Cardiac muscle cell (in vitro differentiated cells and primary cell): ENCODE data around the gene GKN2. TPM values are rescaled to one million over a fixed set of nuclear protein-coding genes. Genes with fewer than 3 reads are reported as not detected.

Source experiments
- DNase-seq, 2 donors: peaks; one replicate each; pipeline versions ENCODE4 v3.0.0 to v3.0.0-alpha.2; 2010 to 2017; ENCODE audit warnings: low read depth in 1 of 2, low spot score in 1 of 2
- H3K27ac ChIP-seq: fragments of 200-600 bp; sonication (generic); 2 replicates; pipeline ENCODE4 v1.5.1; 2016
- H3K27me3 ChIP-seq: fragments of 200-600 bp; sonication (generic); 2 replicates; pipeline ENCODE4 v1.6.0; 2016; ENCODE audit warnings: control low read depth
- H3K36me3 ChIP-seq: fragments of 200-600 bp; sonication (generic); 2 replicates; pipeline ENCODE4 v1.5.1; 2016; ENCODE audit warnings: control low read depth
- H3K4me1 ChIP-seq: fragments of 200-600 bp; sonication (generic); 2 replicates; pipeline ENCODE4 v1.8.1; 2017; ENCODE audit warnings: low read depth, mild to moderate bottlenecking, mixed run types
- H3K4me3 ChIP-seq: fragments of 200-600 bp; sonication (generic); 2 replicates; pipeline ENCODE4 v1.5.1; 2016; ENCODE audit warnings: mild to moderate bottlenecking
- H3K9me3 ChIP-seq: fragments of 200-600 bp; sonication (generic); 2 replicates; pipeline ENCODE4 v1.5.1; 2017; ENCODE audit warnings: low read depth, mild to moderate bottlenecking, control low read depth
- CTCF ChIP-seq: IDR thresholded peaks from 2 replicates; pipeline ENCODE4 v1.5.1; 2012; ENCODE audit warnings: low read depth, mild to moderate bottlenecking, low read length
- polyA plus RNA-seq: library from polyadenylated mRNA; unstranded; fragments of >200 nt; fragmentation: Nextera tagmentation; extraction: Ambion mirVana; gene quantifications from 2 replicates; pipeline ENCODE4 v1.2.1, GENCODE V29; 2016
- total RNA-seq: library from RNA; depleted of rRNA; stranded (reverse); fragments of >200 nt; gene quantifications from 2 replicates; pipeline ENCODE4 v1.2.3, GENCODE V29; 2016

The GKN2 gene
- total and polyA plus RNA-seq, 2 experiments from 2014 or later: not detected

DNA sequence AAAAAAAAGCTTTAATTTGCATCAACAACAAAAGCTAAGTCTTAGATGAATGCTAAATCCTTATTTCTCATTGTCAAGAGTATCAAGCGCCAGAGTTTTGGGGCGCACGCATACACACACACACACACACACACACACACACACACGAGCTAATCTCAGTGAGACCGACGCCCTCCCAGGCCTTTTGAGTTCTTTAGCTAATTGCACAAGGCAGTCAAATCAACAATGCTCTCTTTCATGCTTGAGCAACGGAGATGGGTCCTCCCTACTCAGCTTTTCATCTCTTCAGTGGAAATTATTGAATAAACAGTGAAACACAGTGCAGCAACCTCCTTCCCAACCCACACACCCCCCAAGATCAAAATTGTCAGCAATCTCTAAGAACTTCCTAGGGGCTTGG is 41.0 kb upstream of the GKN2 start:
- no peak for TF ChIP-seq CTCF
- Histone ChIP-seq H3K27ac (no peak overlapping the region), H3K9me3 (no peaks in the 10 kb centered on the region), H3K4me3 (no peak overlapping the region), H3K4me1 (no peaks in the 10 kb centered on the region), H3K36me3 (no peaks in the 10 kb centered on the region), H3K27me3 (peaks cover 6% of the 10 kb centered on the region)
- no peak for DNase-seq

DNA sequence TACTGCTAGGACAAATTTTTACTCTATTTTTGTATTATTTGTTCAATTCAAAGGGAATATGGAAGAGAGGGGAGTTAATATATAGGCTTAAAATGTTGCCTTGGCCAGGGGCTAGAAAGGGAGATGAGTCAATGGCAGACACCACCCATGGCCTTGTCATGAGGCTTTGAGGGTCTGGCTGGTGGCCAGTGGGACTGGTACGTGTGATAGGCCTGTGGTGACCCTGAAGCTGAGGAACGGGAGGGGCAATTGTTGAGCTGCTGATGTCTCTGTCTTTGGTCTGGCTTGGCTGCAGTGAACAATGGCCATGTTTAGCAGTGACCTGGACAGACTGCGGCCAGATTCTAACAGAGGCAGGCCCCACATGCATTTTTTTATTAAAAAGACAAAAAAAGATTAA is 40.2 kb upstream of the GKN2 start:
- H3K36me3 ChIP-seq: no peaks in the 10 kb centered on the region
- peaks cover 6% of the 10 kb centered on the region for H3K27me3 ChIP-seq
- TF ChIP-seq CTCF: no peak
- H3K4me1 ChIP-seq: no peaks in the 10 kb centered on the region
- no peak for DNase-seq
- H3K27ac ChIP-seq: no peak overlapping the region
- no peak overlapping the region for H3K4me3 ChIP-seq
- H3K9me3 ChIP-seq: no peaks in the 10 kb centered on the region

- Histone ChIP-seq H3K27ac (no peak overlapping the region), H3K4me1 (no peaks in the 10 kb centered on the region), H3K9me3 (no peaks in the 10 kb centered on the region), H3K4me3 (no peak overlapping the region), H3K27me3 (peaks cover 6% of the 10 kb centered on the region), H3K36me3 (no peaks in the 10 kb centered on the region)
- no peak for DNase-seq
- no peak for TF ChIP-seq CTCF
Observed at GRCh38 chr2:68992341-68992740, 39.6 kb upstream of the GKN2 start.

DNA sequence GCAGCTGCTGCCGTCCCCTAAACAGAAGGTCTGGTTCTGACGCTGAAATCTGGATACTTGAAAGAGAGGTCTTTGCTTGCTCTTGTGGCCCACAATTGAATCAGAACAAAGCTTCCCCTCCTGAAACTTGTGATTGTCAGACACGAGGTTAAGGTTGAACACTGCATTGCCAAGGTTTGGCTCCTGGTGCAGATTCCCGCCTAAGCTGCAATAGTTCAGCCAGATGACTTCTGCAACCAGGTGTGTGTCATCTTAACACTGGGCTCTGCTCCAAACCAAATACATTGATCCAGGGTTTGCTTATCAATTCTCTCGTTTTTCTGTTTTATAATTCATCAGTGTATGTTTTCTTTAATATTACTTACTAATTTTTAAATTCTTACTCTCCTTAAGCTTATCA is 36.3 kb upstream of the GKN2 start:
- Histone ChIP-seq H3K4me3 (no peak overlapping the region), H3K4me1 (no peaks in the 10 kb centered on the region), H3K36me3 (no peaks in the 10 kb centered on the region), H3K27ac (no peak overlapping the region), H3K27me3 (peaks cover 6% of the 10 kb centered on the region), H3K9me3 (no peaks in the 10 kb centered on the region)
- TF ChIP-seq CTCF: no peak
- DNase-seq: no peak

DNA sequence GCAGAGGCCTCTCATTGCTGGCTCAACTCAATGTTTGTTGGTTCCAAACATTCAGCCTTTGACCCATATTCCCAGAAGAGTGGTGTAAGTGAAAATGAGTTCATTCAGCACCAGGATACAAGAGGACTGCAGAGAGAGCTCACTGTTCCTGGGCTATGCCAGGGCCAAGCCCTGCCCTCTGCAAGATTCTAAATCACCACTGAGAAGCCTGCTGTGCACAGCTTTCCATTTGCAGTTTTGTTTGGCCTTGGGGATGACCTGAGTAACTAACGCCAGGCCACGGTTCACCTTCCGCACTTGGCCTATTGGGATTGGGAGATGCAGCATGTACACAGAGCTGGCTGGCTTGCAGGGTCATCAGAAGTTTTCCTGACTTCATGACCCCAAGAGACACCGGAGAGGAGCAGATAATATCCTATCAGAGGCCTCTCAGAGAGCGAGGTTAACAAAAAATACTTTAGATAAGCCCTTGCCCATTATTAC is 34.4 kb upstream of the GKN2 start:
- Histone ChIP-seq H3K27me3 (peaks cover 6% of the 10 kb centered on the region), H3K4me3 (no peak overlapping the region), H3K36me3 (no peaks in the 10 kb centered on the region), H3K4me1 (no peaks in the 10 kb centered on the region), H3K9me3 (no peaks in the 10 kb centered on the region), H3K27ac (no peak overlapping the region)
- TF ChIP-seq CTCF: no peak
- peak in 1 of 2 donors; percentile 22 for DNase-seq

- H3K9me3 ChIP-seq: no peaks in the 10 kb centered on the region
- no peak overlapping the region for H3K4me3 ChIP-seq
- peaks cover 9% of the 10 kb centered on the region for H3K27me3 ChIP-seq
- H3K27ac ChIP-seq: no peak overlapping the region
- no peaks in the 10 kb centered on the region for H3K36me3 ChIP-seq
- TF ChIP-seq CTCF: no peak
- no peaks in the 10 kb centered on the region for H3K4me1 ChIP-seq
- no peak for DNase-seq
Observed at GRCh38 chr2:68980956-68981355, 28.3 kb upstream of the GKN2 start.
